Measurements from ENCODE around the gene NEMF.
"Not testable (repeated sequence)": the region's sequence is repeated elsewhere in the genome, so short reads cannot be mapped to it uniquely, and the experiment has no call there.

NEMF gene

DNA sequence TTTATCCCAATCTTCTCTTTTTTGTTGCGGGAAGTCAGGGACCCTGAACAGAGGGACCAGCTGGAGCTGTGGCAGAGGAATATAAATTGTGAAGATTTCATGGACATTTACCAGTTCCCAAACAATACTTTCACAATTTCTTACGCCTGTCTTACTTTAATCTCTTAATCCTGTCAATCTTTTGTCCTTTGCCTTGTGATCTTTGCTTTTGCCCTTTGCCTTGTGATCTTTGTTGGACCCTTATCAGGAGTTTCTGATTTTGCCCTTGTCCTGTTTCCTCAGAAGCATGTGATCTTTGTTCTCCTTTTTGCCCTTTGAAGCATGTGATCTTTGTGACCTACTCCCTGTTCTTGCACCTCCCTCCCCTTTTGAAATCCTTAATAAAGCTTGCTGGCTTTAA is 36.5 kb downstream of the NEMF start:
- not testable (repeated sequence) for DNase-seq

DNA sequence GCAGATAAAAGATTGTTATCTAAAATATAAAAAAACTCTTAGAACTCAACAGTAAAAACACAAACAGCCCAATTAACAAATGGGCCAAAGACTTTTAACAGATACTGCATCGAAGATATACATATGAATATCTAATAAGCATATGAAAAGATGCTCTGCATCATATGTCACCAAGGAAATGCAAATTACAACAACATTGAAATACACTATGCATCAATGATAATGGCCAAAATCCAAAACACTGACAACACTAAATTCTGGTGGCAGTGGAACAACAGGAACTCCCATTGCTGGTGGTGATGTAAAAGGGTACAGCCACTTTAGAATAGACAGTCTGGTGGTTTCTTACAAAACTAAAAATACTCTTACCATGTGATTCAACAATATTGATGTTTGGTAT is 43.8 kb downstream of the NEMF start:
- no peak for DNase-seq

DNA sequence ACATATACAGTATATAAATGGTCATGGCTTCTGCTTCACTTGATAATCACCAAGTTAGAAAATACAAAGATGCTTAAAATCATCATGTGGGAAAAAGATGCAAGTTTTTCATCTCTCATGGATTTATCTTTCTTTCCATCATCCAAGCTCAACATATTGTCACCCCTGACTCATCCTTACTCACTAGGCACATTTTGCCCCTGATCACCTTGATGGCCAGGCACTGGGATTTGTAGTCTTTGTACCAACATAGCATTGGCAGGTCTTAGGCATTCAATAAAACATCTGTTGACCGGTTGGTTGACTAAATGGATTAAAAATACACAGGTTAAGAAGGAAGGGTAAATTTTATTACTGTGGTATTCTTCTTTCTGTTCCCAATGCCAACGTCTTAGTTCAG is 56.6 kb downstream of the NEMF start:
- no peak for DNase-seq

DNA sequence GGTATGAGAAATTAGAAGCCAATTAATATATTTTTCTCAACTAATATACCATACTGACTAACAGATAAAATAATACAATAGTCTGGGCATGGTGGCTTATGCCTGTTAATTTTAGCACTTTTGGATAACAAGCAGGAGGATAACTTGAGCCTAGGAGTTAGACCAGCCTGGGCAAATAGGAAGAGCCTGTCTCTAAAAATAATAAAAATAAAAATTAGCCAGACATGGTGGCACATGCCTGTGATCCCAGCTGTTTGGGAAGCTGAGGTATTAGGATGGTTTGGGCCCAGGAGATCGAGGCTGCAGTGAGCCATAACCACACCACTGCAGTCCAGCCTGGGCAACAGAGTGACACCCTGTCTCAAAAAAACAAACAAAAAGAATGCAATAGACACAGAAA is 60.0 kb downstream of the NEMF start:
- DNase-seq = no peak

DNA sequence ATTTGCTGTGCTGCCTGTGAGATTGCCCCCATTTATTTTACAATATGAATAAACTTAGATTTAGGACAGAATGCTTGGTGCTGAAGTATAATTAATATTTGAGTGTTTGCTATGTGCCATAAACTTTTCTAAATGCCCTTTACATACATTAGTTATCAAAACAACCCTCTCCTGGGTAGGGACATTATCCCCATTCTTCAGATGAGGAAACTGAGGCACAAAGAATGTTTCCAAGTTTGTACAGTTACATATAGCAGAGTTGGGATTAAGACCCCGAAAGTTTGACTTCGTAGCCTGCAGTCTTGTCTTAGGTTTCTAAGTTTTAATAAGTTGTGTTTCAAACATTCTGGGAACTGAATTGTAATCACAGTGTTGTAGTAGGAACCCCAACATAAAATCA is 66.3 kb downstream of the NEMF start:
- DNase-seq = no peak

DNA sequence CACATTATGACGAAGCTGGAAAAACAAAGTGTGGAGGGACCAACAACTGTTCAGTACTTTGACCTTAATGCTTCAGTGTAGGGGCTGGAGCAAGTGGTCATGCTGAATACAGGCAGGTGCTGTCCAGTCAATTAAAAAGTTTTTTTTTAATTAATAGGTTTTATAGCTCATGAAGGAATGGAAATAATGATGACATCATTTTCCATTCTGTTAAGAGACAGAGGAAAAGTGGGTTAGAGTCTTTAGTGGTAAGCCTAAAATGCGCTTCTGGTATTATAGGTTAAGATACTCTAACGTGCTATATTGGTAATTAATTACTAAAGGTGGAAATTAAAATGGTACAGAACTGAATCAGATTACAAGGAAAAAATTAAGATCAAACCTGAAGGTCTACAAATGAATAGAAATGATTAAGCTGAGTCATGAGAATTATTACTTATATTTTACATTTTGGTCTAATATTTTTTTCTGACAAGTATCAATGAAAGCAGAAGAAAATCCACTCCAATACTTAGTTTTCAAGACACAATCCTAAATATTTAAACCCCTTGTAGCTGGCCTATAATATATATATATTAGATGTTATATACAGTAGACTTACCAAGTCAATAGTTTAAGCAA is 69.1 kb downstream of the NEMF start:
- no peak for DNase-seq

DNA sequence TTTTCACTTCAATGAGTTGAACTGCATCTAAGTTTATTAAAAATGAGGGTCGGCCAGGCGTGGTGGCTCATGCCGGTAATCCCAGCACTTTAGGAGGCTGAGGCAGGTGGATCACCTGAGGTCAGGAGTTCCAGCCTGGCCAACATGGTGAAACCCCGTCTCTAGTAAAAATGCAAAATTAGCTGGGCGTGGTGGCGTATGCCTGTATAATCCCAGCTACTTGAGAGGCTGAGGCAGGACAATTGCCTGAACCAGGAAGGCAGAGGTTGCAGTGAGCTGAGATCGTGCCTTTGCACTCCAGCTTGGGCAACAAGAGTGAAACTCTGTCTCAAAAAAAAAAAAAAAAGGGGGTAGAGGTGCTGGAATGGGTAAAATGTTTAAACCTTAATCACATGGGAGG is 71.5 kb downstream of the NEMF start:
- not testable (repeated sequence) for DNase-seq

DNA sequence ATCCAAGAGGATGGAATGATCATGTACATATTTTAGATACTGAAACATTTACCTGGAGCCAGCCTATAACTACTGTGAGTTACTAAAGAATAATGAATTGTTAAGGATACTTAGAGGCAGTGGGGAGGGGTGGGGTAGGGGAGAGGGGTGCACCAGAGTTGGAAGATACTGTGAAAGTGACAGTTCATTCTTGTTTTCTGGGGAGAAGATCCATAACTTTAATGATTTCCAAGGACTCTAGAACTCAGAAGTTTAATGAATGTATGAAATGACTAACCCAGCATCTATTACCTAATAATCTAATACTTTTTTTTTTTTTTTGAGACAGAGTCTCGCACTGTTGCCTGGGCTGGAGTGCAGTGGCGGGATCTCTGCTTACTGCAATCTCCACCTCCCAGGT is 74.2 kb downstream of the NEMF start:
- DNase-seq = no peak

DNA sequence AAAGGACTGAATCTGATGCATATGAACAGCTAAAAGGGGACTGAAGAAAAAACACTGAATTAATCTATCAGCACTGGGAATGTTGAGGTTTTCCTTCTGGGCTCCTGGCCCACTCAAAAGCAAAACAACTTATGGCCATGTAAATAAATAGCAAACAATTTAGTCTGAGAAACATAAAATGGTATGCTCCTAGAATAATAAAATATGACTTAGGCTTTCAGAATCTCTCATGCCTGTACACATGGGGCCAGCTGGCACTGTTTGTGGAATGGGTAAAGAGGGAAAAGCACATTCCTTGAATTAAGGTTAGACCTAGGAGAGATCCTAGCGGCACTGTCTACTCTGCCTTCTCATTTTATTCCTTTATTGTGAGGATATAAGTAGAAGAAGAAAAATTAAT is 78.5 kb downstream of the NEMF start:
- DNase-seq = no peak

DNA sequence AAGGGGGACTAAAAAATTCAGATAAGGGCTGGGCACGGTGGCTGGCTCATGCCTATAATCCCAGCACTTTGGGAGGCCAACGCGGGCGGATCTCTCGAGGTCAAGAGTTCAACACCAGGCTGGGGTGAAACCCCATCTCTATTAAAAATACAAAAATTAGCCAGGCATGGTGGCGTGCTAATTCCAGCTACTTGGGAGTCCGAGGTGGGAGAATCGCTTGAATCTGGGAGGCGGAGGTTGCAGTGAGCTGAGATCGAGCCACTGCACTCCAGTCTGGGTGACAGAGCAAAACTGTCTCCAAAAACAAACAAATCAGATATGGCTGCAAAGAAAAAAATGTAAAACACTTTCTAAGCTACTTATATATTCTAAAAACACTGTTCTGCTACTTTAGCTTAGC is 80.9 kb downstream of the NEMF start:
- DNase-seq = not testable (repeated sequence)

DNA sequence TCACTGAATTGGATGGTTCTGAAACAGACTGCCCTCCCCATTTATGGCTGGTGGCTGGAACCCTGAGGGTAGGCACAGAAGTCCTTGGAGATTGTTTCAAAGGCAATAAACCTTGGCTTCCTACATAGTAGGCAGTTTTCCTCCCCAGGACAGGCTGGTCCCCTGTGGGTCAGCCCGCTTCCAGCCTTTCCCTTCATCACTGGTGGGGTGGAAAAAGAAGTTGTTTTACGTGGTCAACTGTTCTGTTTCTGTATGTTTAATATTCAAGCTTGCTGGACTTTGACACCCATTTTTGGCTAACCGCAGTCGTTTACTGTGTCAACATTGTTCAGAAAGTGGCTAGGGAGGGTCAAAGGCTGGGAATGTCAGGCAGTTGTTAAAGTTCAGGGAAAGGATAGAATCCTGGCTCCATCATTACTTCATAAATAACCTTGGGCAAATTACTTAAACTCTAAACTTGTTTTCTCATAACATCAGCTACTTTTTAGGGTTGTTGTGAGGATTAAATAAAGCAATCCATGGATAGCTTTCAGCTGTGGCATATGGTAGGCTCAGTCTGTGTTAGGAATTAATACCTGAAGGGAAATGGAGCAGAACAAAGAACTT is 82.3 kb downstream of the NEMF start:
- DNase-seq = no peak

DNA sequence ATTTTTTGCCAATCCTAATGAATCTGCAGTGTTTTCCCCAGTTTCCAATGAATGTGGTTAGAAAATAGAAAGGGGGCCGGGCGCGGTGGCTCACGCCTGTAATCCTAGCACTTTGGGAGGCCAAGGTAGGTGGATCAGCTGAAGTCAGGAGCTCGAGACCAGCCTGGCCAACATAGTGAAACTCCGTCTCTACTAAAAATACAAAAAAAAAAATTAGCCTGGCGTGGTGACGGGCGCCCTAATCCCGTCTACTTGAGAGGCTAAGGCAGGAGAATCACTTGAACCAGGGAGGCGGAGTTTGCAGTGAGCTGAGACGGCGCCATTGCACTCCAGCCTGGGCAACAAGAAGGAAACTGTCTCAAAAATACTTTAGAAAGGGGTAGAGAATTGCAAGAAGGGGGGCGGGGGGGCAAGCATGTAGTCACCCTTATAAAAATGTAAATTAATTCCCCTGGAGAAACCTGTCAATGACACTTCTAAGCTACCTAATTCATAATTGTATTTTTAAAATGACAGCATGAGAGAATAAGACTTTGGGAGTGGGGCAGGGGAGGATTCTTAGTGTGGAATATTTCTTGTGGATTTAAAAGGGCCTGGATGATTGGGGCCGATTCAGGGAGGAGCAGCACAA is 82.9 kb downstream of the NEMF start:
- DNase-seq = no peak

DNA sequence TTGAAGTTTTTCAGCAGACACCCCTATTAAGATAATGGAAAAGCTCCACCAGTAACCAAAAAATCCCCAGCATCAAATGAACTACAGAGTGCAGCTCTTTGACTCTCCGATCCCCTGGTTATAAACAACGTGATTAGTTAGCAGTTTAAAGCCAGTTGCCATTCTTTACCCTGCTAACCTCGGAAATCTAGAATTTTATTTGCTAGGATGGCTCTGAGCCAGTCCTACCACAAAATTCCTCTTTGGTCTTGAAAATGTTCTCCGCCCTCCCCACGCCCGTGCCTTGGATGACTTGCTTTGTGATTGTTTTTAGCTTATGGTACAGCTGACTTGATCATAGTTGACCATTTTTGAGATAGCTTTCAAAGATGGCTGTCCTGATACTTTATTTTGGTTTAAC is 83.4 kb downstream of the NEMF start:
- DNase-seq = peak; percentile 58

DNA sequence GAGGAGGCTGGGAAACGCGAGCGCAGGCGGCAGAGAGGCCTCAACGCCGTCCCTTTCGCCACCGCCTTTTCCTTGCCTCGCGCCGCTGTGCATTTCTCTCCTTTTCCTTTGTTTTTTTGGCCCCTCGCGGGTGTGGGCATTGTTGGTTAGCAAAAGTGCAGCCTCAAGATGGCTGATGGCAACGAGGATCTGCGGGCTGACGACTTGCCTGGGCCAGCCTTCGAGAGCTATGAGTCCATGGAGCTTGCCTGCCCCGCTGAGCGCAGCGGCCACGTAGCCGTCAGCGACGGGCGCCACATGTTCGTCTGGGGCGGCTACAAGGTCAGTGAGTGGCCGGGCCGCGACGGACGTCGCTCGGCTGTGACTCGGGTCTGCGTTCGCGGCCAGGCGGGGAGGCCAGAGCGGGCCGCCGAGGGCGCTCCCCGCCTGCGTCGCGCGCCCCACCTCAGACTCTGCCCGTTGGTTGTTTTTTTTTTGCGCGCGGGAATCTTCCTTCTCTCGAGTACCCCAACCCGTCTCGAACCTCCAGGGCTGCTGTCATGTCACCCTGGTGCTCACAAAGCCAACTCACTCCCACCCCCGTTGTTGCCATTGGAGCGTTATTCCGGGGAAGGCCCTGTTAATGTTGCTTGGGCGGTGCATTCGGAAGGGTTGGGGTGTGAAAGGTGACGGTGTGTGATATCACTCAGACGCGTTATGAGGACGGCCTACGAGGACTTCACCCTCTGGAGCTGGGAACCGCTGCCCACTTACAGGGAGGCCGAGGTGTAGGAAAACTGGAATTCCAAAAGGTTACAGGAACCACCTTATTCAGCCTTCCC is 84.1 kb downstream of the NEMF start:
- DNase-seq = peak; percentile 50

DNA sequence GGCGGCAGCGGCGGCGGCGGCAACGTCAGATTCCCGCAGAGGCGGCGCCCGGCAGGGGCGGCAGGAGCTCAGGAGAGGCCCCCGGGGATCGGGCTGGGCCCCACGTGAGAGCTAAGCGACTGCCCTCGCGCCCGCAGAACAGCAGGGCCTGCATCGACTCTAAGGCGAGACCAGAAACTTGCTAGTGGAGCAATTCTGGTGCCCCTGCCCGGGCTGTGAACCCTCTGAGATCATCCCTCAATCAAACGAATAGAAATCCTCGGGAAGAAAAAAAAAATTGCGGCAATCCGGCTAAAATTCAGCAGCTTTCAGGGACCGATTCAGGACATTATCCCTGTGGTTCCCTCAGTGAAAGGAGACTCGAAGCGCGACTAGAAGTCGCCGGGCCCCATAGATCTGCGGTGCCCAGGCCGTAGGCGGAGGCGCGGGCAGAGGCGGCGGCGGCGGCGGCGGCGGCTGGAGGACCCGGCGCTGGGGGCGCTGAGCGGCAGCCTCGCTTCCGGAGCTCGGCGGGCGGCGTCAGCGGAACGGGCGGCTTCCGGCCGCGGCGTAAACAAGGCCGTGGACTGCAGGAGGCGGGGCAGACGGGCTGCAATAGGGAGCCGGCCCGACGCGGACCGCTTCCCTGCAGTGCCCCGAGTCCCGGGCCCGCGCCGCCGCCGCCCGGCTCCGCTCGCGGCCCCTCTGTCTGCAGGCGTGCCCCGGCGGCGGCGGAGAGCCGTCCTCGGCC is 84.9 kb downstream of the NEMF start, which contains the start of gene KLHDC2:
Gene KLHDC2 (plus strand): TSS at position 583 of the 730 bp plus-strand sequence. CDS start 316 bp downstream, outside the sequence.
- DNase-seq = peak; percentile 90

DNA sequence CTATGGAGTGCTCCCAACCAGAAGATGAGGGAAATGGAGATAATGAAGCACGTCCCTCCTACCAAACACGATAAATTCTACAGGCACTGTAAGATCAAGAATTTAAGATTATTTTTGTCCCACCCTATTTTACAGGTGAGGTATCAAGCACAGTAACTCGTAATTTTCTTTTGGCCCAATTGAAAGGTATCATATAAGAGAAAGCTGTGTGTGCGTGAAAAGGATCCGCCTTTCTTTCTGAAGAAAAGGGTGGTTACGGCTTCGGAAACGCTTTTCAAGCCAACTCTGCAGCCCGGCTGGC is 85.4 kb downstream of the NEMF start:
- DNase-seq = no peak

DNA sequence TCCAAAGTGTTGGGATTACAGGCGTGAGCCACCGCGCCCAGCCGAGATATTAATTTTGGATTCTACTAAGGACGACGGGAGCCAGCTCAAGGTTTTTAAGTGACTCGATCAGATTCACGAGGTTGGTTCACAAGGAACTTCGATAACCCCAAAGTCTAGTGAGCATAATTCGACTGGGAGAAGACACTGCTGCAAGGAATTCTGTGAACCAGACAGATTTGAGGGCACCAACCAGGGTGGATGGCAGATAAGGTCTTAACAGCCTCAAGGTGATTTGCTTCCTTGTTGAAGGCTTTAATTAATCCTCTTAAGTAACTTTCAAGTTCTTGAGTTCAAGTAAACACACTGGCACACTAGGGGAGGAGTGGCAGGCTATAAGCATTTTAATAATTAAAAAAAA is 85.7 kb downstream of the NEMF start:
- DNase-seq = no peak

DNA sequence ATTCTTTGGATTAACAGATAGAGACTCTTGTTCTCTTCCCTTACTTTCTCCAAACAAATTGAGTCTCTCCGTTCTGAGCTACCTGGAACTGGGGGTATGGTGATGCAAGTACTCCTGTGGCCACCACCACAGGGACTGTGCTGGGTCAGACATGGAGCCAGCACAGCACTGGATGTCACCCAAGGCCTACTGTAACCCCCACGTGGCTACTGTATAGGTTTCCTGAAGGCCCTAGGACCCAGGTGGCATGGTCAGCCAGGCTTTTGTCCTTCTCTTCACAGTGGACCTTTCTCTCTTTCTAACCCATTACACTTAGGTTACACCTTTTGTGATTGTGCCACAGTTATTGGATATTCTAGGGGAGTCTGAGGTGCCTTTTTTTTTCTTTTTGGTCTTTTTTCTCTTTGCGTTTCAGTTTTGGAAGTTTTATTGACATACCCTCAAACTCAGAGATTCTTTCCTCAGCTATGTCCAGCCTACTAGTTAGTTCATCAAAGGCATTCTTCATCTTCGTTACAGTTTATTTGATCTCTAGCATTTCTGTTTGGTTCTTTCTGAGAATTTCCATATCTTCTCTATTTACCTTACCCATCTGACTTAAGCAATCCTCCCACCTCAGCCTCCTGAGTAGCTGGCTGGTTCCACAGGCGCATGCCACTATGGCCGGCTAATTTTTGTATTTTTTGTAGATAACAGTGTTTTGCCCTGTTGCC is 90.6 kb downstream of the NEMF start:
- DNase-seq = no peak

DNA sequence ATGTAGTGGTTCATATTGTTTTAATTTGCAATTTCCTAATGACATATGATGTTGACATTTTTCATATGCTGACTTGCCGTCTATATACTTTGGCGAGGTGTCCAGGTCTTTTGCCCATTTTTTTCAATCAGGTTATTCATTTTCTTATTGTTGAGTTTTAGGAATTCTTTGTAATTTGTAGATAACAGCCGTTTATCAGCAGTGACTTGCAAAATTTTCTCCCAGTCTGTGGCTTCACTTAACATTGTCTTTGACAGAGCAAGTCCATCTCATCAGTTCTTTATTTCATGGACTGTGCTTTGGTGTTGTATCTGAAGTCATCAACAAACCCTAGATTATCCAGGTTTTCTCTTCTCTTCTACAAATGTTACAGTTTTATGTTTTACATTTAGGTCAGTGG is 97.2 kb downstream of the NEMF start:
- no peak for DNase-seq

DNA sequence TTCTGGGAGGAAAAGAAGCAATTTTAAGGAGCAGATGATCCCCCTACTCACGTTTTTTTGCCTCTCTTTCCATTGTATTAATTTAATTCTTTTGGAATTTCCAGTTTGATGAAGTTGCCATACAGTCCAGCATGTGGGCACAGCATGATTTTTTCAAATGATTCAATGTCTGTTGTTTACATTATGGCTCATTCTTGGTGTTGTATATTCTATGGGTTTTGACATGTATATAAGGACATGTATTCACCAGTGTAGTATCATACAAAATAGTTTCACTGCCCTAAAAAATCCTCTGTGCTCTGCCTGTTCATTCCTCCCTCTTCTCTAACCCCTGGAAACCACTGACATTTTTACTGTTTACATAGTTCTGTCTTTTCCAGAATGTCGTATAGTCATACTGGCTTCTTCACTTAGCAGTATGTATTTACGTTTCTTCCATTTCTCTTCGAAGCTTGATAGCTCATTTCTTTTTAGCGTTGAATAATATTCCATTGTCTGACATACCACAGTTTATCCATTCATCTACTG is 98.0 kb downstream of the NEMF start:
- peak; percentile 16 for DNase-seq

DNA sequence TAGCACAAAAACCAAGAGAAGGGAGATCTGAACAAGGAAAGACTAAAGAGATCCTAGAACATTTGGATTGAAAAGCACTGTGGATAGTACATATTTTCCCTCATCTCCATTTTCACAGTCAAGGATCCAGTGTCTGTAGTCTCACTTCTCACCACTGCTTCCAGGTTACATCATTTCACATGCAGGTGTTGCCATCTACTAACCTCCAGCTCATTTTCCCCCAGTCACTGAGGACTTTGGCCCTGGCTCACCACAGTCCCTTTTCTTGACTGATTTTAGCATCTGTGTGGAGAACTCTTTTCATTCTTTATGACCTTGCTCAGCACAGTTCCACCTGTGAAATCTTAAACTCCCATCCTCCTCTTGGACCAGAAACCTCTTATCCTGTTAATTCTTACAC is 106.1 kb downstream of the NEMF start:
- not testable (repeated sequence) for DNase-seq

DNA sequence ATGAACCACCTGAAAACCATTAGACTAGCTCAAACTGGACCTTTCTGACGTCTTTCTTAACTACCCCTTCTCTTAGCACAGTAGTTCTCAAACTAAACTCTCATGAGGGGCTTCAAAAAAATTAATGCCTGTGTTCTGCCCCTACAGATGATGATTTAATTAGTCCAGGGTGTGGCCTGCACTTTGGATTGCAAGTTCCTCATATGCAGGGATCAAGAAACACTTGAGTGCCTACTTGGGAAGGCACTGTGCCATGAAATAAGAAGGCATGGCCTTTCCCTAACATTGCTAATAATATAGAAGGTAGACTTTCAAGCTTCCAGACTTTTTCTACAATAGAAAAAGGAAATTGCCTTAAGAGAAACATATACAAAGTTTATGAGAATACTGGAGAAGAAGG is 107.4 kb downstream of the NEMF start:
- DNase-seq = no peak

Measured in fibroblast of skin of back (primary cell).